Transverse colon (tissue), 4 donors: ENCODE results near the gene SHB. TPM values are rescaled to one million over a fixed set of nuclear protein-coding genes. Genes with fewer than 3 reads are reported as not detected.

Experiments
- DNase-seq: peaks from one replicate; pipeline ENCODE4 v3.0.0-alpha.2; 2019
- H3K27ac ChIP-seq, 4 donors: fragments of 200-600 bp; sonication (generic); 2 replicates each; pipeline ENCODE4 v1.5.1; 2016 to 2018; ENCODE audit warnings: inconsistent platforms in 4 of 4
- H3K27me3 ChIP-seq: fragments of 200-600 bp; sonication (generic); 2 replicates; pipeline ENCODE4 v1.5.1; 2017; ENCODE audit warnings: inconsistent platforms
- H3K36me3 ChIP-seq, 4 donors: fragments of 200-600 bp; sonication (generic); 2 replicates each; pipeline ENCODE4 v1.5.1; 2017 to 2019; ENCODE audit warnings: inconsistent platforms in 4 of 4
- H3K4me1 ChIP-seq, 4 donors: fragments of 200-600 bp; sonication (generic); 2 replicates each; pipeline ENCODE4 v1.5.1; 2017 to 2020; ENCODE audit warnings: inconsistent platforms in 4 of 4
- H3K4me3 ChIP-seq, 4 donors: fragments of 200-600 bp; sonication (generic); 1 replicate in 1 of 4; 2 replicates in 3 of 4; pipeline versions ENCODE4 v1.5.1 to v1.6.1; 2017 to 2019; ENCODE audit warnings: inconsistent platforms in 4 of 4
- H3K9me3 ChIP-seq, 2 donors: fragments of 200-600 bp; sonication (generic); 2 replicates each; pipeline ENCODE4 v1.5.1; 2017 to 2019; ENCODE audit warnings: inconsistent platforms in 2 of 2
- EP300 ChIP-seq: sonication (generic); formaldehyde crosslinking; IDR thresholded peaks from one replicate; pipeline ENCODE4 v1.6.1; 2017; ENCODE audit warnings: antibody characterized with exemption, low read depth
- POLR2A ChIP-seq: fragments of 450-650 bp; IDR thresholded peaks from one replicate; pipeline ENCODE4 v1.6.1; 2016; ENCODE audit warnings: antibody characterized with exemption, mild to moderate bottlenecking, moderate library complexity
- POLR2AphosphoS5 ChIP-seq, 3 donors: sonication (generic); formaldehyde crosslinking; IDR thresholded peaks; one replicate each; pipeline ENCODE4 v1.6.1; 2016; ENCODE audit warnings: antibody characterized with exemption in 3 of 3
- WGBS, 2 donors: methylation state at CpG; one replicate each; pipeline ENCODE4 v1.1.5; 2018; ENCODE audit warnings: low coverage in 1 of 2; 5-methylcytosine and 5-hydroxymethylcytosine counted together
- in situ Hi-C, 4 donors: fragments of 200-750 bp; cut with MboI; loops; one replicate each; pipeline versions ENCODE4 v1.15.0 to v1.15.1; 2017; ENCODE audit warnings: low sequenced_read_pairs in 3 of 4, low pct_ligation_motif_present in 1 of 4, low pct_unique_long_range_greater_than_20kb in 1 of 4
- intact Hi-C: fragments of 100-400 bp; cut with DNase I; formaldehyde crosslinking; loops from one replicate; pipeline ENCODE4 v1.15.1; 2023; ENCODE audit warnings: low total_unique reads
- total RNA-seq, 4 donors: library from RNA; depleted of rRNA; stranded (reverse); fragments of >200 nt; gene quantifications; one replicate each; pipeline ENCODE4 v1.1.0, GENCODE V29; 2016
- TF ChIP-seq, protein P1 (sequence below), 5 experiments: fragments of 200-600 bp in 3 of 5; fragments of 450-650 bp in 2 of 5; sonication (generic) in 3 of 5; IDR thresholded peaks; 1 replicate in 2 of 5; 2 replicates in 3 of 5; pipeline ENCODE4 v1.5.1; 2016 to 2017; ENCODE audit warnings: antibody characterized with exemption in 5 of 5, inconsistent platforms in 3 of 5, mild to moderate bottlenecking in 2 of 5, moderate library complexity in 1 of 5

The SHB gene
- total RNA-seq, 4 donors from 2014 or later: 11.9 to 33.7 (median 22.2) TPM

GRCh38 chr9:37960631-37961030 lies 108.4 kb downstream of the SHB start:
- peaks cover 4 to 22% (median 17%) of the 10 kb centered on the region in 4 donors for H3K4me1 ChIP-seq
- no peaks in the 10 kb centered on the region for H3K27me3 ChIP-seq
- no peak overlapping the region for H3K4me3 ChIP-seq
- H3K9me3 ChIP-seq: no peaks in the 10 kb centered on the region
- no peaks in the 10 kb centered on the region for H3K36me3 ChIP-seq
- 94% methylated on average over 3 of the region's 3 CpGs; no CpG with 5 or more reads in 1 of the 2 donors for WGBS, 2 donors
- DNase-seq: no peak
- no peak overlapping the region for H3K27ac ChIP-seq
- intact Hi-C loops: loop anchor here (10.0 kb wide), 1 partner anchor 46 kb away; no protein-coding TSS in a partner anchor
- in situ Hi-C loops: loop anchor here in 1 of 4 donors (10.0 kb wide), 1 partner anchor 64 kb away; no protein-coding TSS in a partner anchor
- TF ChIP-seq POLR2A (no peak), EP300 (no peak), POLR2AphosphoS5 (IDR thresholded peaks at IDR 0.05) (no peak)
- TF ChIP-seq, protein P1, sequence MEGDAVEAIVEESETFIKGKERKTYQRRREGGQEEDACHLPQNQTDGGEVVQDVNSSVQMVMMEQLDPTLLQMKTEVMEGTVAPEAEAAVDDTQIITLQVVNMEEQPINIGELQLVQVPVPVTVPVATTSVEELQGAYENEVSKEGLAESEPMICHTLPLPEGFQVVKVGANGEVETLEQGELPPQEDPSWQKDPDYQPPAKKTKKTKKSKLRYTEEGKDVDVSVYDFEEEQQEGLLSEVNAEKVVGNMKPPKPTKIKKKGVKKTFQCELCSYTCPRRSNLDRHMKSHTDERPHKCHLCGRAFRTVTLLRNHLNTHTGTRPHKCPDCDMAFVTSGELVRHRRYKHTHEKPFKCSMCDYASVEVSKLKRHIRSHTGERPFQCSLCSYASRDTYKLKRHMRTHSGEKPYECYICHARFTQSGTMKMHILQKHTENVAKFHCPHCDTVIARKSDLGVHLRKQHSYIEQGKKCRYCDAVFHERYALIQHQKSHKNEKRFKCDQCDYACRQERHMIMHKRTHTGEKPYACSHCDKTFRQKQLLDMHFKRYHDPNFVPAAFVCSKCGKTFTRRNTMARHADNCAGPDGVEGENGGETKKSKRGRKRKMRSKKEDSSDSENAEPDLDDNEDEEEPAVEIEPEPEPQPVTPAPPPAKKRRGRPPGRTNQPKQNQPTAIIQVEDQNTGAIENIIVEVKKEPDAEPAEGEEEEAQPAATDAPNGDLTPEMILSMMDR (IDR thresholded peaks at IDR 0.05): no peak

GRCh38 chr9:37959976-37960375 lies 109.1 kb downstream of the SHB start:
- Histone ChIP-seq H3K9me3 (no peaks in the 10 kb centered on the region), H3K27me3 (no peaks in the 10 kb centered on the region), H3K27ac (no peak overlapping the region), H3K4me3 (no peak overlapping the region), H3K4me1 (peaks cover 3 to 16% (median 13%) of the 10 kb centered on the region in 4 donors), H3K36me3 (no peaks in the 10 kb centered on the region)
- no peak for DNase-seq
- in situ Hi-C loops (loop anchor here in 1 of 4 donors (10.0 kb wide), 1 partner anchor 65 kb away; no protein-coding TSS in a partner anchor), intact Hi-C loops (loop anchor here (10.0 kb wide), 1 partner anchor 45 kb away; no protein-coding TSS in a partner anchor)
- no peak for TF ChIP-seq POLR2AphosphoS5 (IDR thresholded peaks at IDR 0.05)
- no peak for TF ChIP-seq POLR2A
- no peak for TF ChIP-seq EP300
- TF ChIP-seq, protein P1 (IDR thresholded peaks at IDR 0.05): no peak
- WGBS, 2 donors: 54 to 75% methylated on average over 4 of the region's 4 CpGs

DNA sequence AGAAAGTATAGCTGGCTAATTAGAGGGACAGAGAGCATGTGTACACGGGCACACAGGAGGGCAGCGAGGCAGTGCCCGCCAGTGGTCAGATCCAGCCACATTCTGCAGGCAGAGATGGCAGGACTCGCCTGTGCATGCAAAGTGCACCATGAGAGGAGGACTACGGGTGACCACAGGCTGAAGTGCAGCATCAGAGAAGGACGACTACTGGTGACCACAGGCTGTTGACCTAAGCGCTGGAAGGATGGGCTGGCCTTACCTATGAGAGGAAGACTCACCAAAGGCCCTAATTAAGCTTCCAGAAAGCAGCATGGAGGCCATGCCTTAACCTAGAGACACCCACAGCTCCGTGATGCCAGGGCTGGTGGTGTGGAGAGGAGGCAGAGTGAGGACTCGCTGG lies 110.9 kb downstream of the SHB start:
- no peaks in the 10 kb centered on the region for H3K27me3 ChIP-seq
- no peaks in the 10 kb centered on the region for H3K36me3 ChIP-seq
- in situ Hi-C loops: no loop called here
- intact Hi-C loops: no loop called here
- 87 to 91% methylated on average over 4 to 9 of the region's 9 CpGs for WGBS, 2 donors
- no peak overlapping the region for H3K4me3 ChIP-seq
- H3K4me1 ChIP-seq: peaks cover 0 to 4% (median 0%) of the 10 kb centered on the region in 4 donors
- TF ChIP-seq POLR2AphosphoS5 (IDR thresholded peaks at IDR 0.05) (no peak), POLR2A (no peak), EP300 (no peak)
- TF ChIP-seq, protein P1 (IDR thresholded peaks at IDR 0.05): no peak
- no peak for DNase-seq
- H3K9me3 ChIP-seq: no peaks in the 10 kb centered on the region
- no peak overlapping the region for H3K27ac ChIP-seq

DNA sequence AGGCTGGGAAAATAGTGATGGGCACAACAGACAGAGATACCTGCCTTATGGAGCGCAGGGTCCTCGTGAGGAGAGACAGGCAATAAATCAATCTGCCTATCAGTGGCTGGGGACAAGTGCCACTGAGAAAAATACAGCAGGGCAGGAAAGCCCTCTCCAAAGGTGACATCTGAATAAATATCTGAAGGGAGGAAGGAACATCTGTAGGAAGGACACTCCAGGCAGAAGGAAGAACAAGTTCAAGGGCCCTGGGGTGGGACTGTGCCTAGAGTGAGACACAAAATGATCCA lies 111.4 kb downstream of the SHB start:
- H3K27ac ChIP-seq: no peak overlapping the region
- H3K4me3 ChIP-seq: no peak overlapping the region
- intact Hi-C loops: no loop called here
- WGBS, 2 donors: 79 to 87% methylated on average over 2 of the region's 2 CpGs
- no peaks in the 10 kb centered on the region for H3K36me3 ChIP-seq
- H3K9me3 ChIP-seq: no peaks in the 10 kb centered on the region
- peaks cover 0 to 4% (median 0%) of the 10 kb centered on the region in 4 donors for H3K4me1 ChIP-seq
- in situ Hi-C loops: no loop called here
- DNase-seq: no peak
- no peak for TF ChIP-seq POLR2AphosphoS5 (IDR thresholded peaks at IDR 0.05)
- H3K27me3 ChIP-seq: no peaks in the 10 kb centered on the region
